ENCODE results near the gene CTNNBIP1.

The CTNNBIP1 gene

GRCh38 chr1:9903801-9904527, 6.1 kb downstream of the CTNNBIP1 start:
- DNase-seq = no peak

- DNase-seq = no peak
These were observed 8.0 kb downstream of the CTNNBIP1 start for GRCh38 chr1:9902060-9902452.

GRCh38 chr1:9901148-9902059, 8.7 kb downstream of the CTNNBIP1 start:
- no peak for DNase-seq

GRCh38 chr1:9900142-9901043, 9.7 kb downstream of the CTNNBIP1 start:
- DNase-seq = no peak

DNA sequence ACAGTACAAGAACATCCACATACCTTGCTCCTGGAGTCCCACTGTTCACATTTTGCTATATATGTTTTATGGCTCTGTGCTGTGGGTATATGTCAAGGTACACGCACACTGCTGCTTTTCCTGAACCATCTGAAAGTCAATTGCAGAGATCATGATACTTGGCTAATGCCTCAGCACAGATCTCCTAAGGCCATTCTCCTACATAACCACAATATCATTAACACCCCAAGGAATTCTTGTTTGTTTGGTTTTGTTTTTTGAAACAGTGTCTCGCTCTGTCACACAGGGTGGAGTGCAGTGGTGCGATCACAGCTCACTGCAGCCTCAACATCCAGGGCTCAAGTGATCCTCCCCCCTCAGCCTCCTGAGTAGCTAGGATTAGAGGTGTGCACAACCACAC, 16.0 kb downstream of the CTNNBIP1 start:
- DNase-seq = no peak

GRCh38 chr1:9892563-9893528, 17.2 kb downstream of the CTNNBIP1 start:
- DNase-seq = peak; percentile 88

DNA sequence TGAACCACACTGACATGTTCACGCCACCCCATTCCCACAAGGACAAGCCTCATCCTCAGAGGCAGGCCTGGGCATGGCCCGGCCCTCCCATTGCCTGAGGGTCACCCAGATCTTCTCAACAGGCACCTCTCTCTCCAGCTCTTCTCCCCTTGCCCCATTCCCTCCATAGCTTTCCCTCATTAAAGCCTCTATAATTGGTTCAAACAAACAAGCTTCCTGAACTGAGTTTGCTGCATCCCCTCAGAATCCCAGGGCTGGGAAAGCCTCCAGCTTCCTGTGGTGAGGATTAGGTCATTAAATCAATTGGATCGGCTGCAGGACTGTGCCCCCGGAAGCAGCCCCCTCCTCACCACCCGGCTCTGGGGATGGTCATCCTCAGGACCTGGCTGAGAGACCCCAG, 18.9 kb downstream of the CTNNBIP1 start:
- DNase-seq = peak; percentile 53

DNA sequence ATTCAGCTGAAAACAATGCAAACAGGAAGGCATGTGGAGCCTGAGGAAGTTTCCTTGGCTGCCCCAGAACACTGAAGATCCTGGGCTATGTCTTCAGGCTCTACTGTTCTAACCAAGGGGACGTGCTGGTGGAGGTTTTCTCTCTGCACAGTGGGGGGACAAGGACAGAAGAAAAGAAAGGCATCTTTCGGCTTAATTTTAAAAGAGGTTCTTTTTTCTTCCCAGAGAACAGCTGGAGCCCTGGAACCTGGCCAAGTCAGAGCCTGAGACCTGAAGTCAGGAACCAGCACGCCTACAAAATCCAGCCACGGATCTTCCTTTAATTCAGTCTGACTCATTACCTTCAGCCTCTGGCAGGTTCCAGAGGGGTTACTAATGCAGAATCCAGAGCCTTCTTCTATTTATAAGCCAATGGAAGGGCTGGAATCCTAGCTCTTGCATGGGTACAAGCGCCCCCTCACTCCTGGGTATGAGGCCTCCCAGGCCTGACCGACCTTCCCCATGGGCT, 19.8 kb downstream of the CTNNBIP1 start:
- DNase-seq = peak; percentile 95

- no peak for DNase-seq
These were observed 20.7 kb downstream of the CTNNBIP1 start for GRCh38 chr1:9889411-9889810.

DNA sequence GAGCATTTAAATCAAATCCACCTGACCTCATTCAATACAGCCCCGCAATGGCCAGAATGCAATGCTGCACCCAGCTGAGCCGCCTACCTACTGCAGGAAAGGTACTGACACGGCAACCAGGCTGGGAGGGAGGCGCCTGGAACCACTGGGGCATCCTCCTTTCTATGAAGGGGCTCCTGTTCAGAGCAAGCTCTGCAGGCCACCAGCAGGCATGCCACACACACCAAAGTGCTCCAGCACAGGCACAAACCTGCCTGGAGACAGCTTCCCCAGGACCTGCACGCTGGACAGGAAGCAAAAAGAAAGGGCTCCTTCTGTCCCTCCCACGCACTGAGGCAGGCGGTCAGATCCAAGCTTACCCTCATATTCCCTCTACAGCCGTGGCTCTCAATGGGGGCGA, 21.2 kb downstream of the CTNNBIP1 start:
- DNase-seq = no peak

- DNase-seq = no peak
These were observed 23.0 kb downstream of the CTNNBIP1 start for GRCh38 chr1:9887070-9887469.

DNA sequence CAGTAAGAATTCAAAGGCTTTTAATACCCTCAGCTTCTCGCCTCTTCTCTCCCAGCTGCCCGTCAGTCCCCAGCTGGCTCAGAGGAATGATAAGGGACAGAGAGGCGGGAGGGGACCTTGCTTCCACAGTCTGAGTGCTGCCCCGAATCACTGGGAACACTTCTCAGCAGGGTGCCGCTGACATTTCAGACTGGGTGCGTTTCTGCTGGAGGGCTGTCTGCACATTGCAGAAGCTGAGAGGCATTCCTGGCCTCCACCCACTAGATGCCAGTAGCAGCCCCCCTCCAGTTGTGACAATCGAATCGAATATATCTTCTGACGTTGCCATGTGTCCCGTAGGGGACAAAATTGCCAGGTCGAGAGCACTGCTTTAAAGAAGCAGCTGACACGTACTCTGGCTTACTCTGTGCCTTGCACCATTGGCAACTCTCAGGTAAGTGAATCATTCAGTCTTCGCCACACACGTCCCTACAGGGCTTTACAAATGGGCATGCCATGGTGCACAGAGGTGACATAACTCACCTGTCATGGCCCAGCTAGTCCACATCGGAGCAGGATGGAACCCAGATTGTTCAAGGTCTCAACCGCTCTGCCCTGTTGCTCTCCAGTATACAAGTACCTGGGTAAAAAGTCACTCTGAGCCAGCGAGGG, 23.9 kb downstream of the CTNNBIP1 start:
- DNase-seq = no peak

- DNase-seq = no peak
These were observed 25.3 kb downstream of the CTNNBIP1 start for GRCh38 chr1:9884805-9885204.

DNA sequence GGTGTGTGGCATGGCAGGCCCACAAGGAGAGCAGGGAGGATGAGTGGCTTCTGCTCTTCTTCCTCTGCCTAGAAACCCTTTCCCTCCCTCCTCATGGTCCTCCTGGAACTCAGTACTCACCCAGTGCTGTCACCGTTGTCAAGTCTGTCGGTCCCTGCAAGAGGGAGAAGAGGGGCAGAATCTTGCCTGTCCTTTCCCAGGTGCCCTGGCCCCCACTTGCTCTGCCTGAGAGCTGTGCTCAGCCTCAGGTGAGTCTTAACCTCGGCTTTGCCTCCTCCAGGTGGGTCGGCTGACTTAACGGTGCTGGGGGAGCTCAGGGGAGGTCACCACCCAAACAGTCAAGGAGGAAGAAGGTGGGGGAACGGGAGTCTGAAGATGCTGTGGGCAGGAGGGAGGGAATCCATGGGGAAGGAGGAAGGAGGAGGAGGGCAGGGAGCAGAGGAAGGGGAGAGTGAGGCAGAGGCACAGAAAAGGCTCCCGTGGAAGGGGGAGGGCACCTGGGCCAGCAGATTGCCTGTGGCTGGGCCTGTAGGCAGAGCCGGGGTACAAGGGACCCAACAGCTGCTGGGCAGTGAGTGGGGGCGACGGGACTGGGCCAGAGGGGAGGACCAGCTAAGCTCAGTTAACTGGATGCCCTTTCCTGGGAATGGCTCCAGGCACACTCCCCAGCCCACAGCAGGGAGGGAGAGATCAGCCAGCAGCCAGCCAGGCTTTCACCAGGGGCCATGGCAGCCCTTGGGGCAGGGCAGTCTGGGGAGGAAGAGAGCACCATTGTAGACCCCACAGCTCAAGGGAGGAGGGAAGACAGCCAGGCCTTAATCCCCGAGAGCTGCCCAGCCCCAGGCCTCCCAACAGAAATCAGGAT, 26.3 kb downstream of the CTNNBIP1 start:
- no peak for DNase-seq

DNA sequence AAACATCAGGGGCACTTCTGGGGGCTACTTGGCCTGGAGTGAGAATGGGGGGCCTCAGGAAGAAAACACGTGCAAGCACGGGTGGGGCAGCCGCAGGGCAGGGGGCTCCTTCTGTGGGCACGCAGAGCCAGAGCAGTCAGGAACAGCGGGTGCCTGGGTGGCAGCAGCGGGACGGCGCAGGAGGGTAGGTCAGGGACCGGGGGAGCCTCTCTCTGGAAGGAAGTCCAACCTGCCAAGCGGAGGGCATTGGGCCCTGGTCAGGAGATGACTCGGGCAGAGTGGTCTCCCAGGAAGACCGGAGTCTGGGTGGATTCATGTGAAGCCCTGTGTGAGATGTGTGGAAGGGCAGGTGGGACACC, 27.1 kb downstream of the CTNNBIP1 start:
- no peak for DNase-seq

DNA sequence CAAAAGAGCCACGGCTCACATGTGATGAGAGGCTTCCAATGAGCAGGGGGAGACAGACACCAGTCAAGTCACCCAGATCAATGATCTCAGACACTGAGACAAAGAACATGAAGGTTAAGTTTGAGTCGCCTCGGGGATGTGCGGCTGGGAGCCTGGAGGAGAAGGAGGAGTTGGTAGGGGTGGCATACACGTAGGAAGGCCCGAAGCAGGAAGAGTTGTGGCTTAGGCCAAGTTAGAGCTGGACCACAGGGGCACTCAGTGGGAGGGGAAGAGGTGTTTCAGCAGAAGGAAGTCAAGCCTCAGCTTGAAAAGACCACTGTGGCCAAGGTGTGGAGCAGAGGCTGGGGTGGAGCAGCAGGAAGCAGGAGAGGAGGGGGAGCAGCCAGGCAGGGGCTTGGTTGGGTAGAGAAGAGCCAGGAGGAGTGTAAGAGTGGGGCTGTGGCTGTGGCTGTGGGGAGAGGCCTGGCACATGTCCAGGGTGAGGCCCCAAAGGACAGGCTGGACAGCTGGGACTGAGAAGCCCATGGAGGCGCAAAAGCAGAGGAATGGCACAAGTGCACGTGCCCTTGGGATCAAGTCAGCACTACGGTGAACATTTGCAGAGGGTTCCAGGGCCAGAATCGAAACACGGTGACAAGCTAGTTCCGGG, 27.6 kb downstream of the CTNNBIP1 start:
- DNase-seq = no peak

DNA sequence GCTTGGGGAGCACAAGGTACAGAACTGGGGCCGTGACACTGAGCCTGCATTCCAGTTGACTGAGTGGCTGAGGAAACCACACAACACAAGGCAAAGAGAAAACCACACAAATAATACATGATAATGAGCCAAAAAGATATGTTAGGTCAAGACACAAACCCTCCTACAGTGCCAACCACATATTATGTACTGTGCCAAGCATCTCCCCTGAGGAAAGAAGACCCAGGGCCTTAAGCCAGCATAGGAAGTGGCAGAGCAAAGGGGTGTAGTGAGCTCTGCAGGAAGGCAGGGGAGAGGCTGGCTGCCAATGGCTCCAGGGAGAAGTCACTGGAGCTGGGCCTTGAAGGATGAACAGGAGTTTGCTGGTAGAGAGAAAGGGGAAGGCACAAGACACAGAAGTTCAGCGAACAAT, 28.2 kb downstream of the CTNNBIP1 start:
- peak; percentile 85 for DNase-seq

DNA sequence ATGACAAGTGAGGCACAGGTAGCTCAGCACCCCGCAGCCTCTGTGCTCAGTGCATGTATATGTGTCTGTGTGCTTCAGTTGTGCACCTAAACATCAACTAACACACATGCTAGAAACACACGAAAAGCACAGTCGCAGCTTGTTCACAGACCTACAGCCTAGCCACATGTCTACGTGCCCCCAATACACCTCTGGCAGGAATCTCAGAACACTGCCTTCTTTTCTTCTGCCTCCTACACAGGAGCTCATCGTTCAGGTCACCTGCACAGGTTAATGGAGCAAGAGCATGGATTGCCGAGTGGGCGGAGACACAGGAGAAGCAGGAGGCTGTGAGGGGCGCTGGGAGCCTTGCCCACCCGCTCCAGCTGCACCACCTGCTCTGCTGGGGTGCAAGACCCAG, 31.7 kb downstream of the CTNNBIP1 start:
- no peak for DNase-seq

DNA sequence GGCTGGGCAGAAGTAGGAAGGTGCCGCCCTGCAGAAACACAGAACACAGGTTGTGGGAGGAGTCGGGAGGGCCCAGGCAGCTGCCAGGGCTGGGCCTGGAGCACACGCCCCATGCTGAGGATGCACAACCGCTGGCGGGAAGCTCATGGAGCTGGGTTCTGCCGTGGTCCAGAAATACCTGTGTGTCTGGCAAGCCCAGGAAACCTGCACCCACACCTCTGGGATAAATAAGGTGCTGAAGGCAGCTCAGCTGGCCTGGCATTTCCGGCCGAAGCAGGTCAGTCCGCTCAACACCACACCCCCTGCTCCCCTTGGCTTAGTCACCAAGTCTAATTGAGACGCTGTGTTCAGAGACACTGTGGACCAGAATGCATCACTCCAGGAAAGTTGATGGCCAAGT, 32.1 kb downstream of the CTNNBIP1 start:
- DNase-seq = no peak

DNA sequence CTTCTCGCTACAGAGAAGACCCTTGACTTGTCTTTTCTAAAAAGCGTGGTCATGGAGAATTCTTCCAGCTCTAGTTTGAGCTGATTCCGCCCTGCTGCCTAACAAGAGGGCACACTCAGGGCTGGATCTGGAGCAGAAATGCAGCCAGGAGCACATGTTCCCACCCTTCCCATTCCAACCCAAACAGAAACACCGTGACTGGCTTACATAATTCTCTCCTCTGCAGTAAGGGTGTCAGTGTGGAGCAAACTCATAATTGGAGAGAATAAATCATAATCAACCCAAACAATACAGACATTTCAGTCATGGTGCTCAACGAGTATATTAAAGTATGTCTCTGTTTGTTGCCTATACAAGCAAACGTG, 34.5 kb downstream of the CTNNBIP1 start:
- no peak for DNase-seq
